IMR-90 (cell line): Measurements from ENCODE around the gene PIAS3. TPM values are rescaled to one million over a fixed set of nuclear protein-coding genes. Genes with fewer than 3 reads are reported as not detected.

Experiments used
- ATAC-seq: fragments of 200-7000 bp; cut with Tn5 transposase; 2 replicates; pipeline ENCODE4 v1.9.1; 2020; ENCODE audit warnings: low read depth, mild to moderate bottlenecking, moderate library complexity
- Bru-seq: library from RNA; stranded (reverse); fragments of 400-500 nt; gene quantifications from one replicate; lab custom pipeline; 2021; lab: Mats Ljungman, UMichigan
- BruChase-seq, 2 experiments: library from RNA; stranded (reverse); fragments of 400-500 nt; gene quantifications; one replicate each; lab custom pipeline; 2021; lab: Mats Ljungman, UMichigan
- BruUV-seq: library from RNA; stranded (reverse); fragments of 400-500 nt; replicated peaks from 2 replicates; lab custom pipeline; 2021; lab: Mats Ljungman, UMichigan
- CTCF ChIA-PET: fragments of 300-600 bp; formaldehyde crosslinking; extraction: SDS; loops from one replicate; lab custom pipeline; 2021; ENCODE audit warnings: antibody characterized with exemption; lab: Yijun Ruan, JAX
- POLR2A ChIA-PET: fragments of 300-600 bp; sonication (Branson Sonifier 250); formaldehyde crosslinking; loops from one replicate; lab custom pipeline; 2022; ENCODE audit warnings: antibody characterized with exemption; ENCODE audit not compliant: unreplicated experiment; lab: Charles Lee
- DNase-seq: peaks from one replicate; pipeline ENCODE4 v3.0.0; 2013
- H2AFZ ChIP-seq: replicated peaks from 2 replicates; pipeline ENCODE3; 2013; ENCODE audit warnings: low read length, mild to moderate bottlenecking; ENCODE audit not compliant: poor library complexity
- H2AK5ac ChIP-seq: 2 replicates; pipeline ENCODE4 v1.6.1; 2013; ENCODE audit warnings: low read depth, low read length, inconsistent platforms
- H2AK9ac ChIP-seq: replicated peaks from 2 replicates; pipeline ENCODE3; 2013; ENCODE audit warnings: mild to moderate bottlenecking, low read depth, low read length, moderate library complexity; ENCODE audit not compliant: poor library complexity
- H2BK120ac ChIP-seq: 2 replicates; pipeline ENCODE4 v1.6.1; 2013; ENCODE audit warnings: low read depth, low read length, inconsistent platforms
- H2BK15ac ChIP-seq: 3 replicates; pipeline ENCODE4 v1.6.1; 2013; ENCODE audit warnings: low read depth, low read length, inconsistent platforms
- H2BK20ac ChIP-seq: 2 replicates; pipeline ENCODE4 v1.6.1; 2013; ENCODE audit warnings: low read depth, mild to moderate bottlenecking, inconsistent platforms, low read length, moderate library complexity
- H2BK5ac ChIP-seq: 2 replicates; pipeline ENCODE4 v1.6.1; 2013; ENCODE audit warnings: mild to moderate bottlenecking, low read depth, low read length, inconsistent platforms; ENCODE audit not compliant: poor library complexity, severe bottlenecking
- H3K14ac ChIP-seq: replicated peaks from 2 replicates; pipeline ENCODE4 v1.6.1; 2013; ENCODE audit warnings: low read depth, low read length, inconsistent platforms
- H3K18ac ChIP-seq: 2 replicates; pipeline ENCODE4 v1.6.1; 2013; ENCODE audit warnings: low read depth, low read length, control low read depth
- H3K23ac ChIP-seq: 2 replicates; pipeline ENCODE4 v1.6.1; 2013; ENCODE audit warnings: low read depth, low read length, inconsistent platforms
- H3K27ac ChIP-seq: 2 replicates; pipeline ENCODE4 v1.5.1; 2013; ENCODE audit warnings: mild to moderate bottlenecking, control low read depth, low read length; ENCODE audit not compliant: insufficient read depth
- H3K27me3 ChIP-seq: 2 replicates; pipeline ENCODE4 v1.6.1; 2013; ENCODE audit warnings: low read length; ENCODE audit not compliant: control insufficient read depth, insufficient read depth
- H3K36me3 ChIP-seq: 2 replicates; pipeline ENCODE4 v1.6.1; 2013; ENCODE audit warnings: low read length, mixed read lengths; ENCODE audit not compliant: control insufficient read depth, insufficient read depth
- H3K4ac ChIP-seq: 2 replicates; pipeline ENCODE4 v1.6.1; 2013; ENCODE audit warnings: low read depth, low read length, inconsistent platforms
- H3K4me1 ChIP-seq: 2 replicates; pipeline ENCODE4 v1.6.1; 2013; ENCODE audit warnings: low read length, mixed read lengths; ENCODE audit not compliant: control insufficient read depth, insufficient read depth
- H3K4me2 ChIP-seq: 2 replicates; pipeline ENCODE4 v1.6.1; 2013; ENCODE audit warnings: low read depth, mild to moderate bottlenecking, control low read depth, low read length, moderate library complexity
- H3K4me3 ChIP-seq: 2 replicates; pipeline ENCODE4 v1.5.1; 2013; ENCODE audit warnings: low read depth, mild to moderate bottlenecking, control low read depth, low read length, moderate library complexity; ENCODE audit not compliant: insufficient read depth
- H3K56ac ChIP-seq: 2 replicates; pipeline ENCODE4 v1.6.1; 2013; ENCODE audit warnings: low read length, inconsistent platforms; ENCODE audit not compliant: insufficient read depth; ENCODE audit errors: extremely low read depth
- H3K79me1 ChIP-seq, 2 experiments: 2 replicates each; pipeline ENCODE4 v1.6.1; 2013; ENCODE audit warnings: low read length in 2 of 2, inconsistent platforms in 1 of 2, low read depth in 1 of 2
- H3K9ac ChIP-seq: 2 replicates; pipeline ENCODE4 v1.6.1; 2013; ENCODE audit warnings: low read depth, low read length, control low read depth
- H3K9me1 ChIP-seq: 2 replicates; pipeline ENCODE4 v1.6.1; 2013; ENCODE audit warnings: low read length, inconsistent platforms; ENCODE audit not compliant: insufficient read depth
- H3K9me3 ChIP-seq: 2 replicates; pipeline ENCODE4 v1.6.1; 2013; ENCODE audit warnings: low read length; ENCODE audit not compliant: control insufficient read depth, insufficient read depth
- H4K20me1 ChIP-seq: 2 replicates; pipeline ENCODE4 v1.6.1; 2013; ENCODE audit warnings: low read length, inconsistent platforms; ENCODE audit not compliant: insufficient read depth
- H4K5ac ChIP-seq: 2 replicates; pipeline ENCODE4 v1.6.1; 2013; ENCODE audit warnings: mild to moderate bottlenecking, low read depth, low read length, control low read depth
- H4K8ac ChIP-seq, 2 experiments: 2 replicates each; pipeline ENCODE4 v1.6.1; 2013; ENCODE audit warnings: low read depth in 2 of 2, low read length in 2 of 2, control low read depth in 1 of 2, inconsistent platforms in 1 of 2
- H4K91ac ChIP-seq: 2 replicates; pipeline ENCODE4 v1.6.1; 2013; ENCODE audit warnings: low read depth, low read length, inconsistent platforms; ENCODE audit not compliant: insufficient read depth
- CEBPB ChIP-seq: IDR thresholded peaks from 2 replicates; pipeline ENCODE4 v1.6.1; 2012; ENCODE audit warnings: low read depth, low read length, improper control_type of control experiment
- MAZ ChIP-seq: IDR thresholded peaks from 2 replicates; pipeline ENCODE4 v1.6.1; 2012; ENCODE audit warnings: low read depth, mild to moderate bottlenecking, low read length, improper control_type of control experiment, moderate library complexity, borderline replicate concordance
- MXI1 ChIP-seq: IDR thresholded peaks from 2 replicates; pipeline ENCODE4 v1.6.1; 2012; ENCODE audit warnings: low read depth, mild to moderate bottlenecking, low read length, moderate library complexity, borderline replicate concordance
- RFX5 ChIP-seq: IDR thresholded peaks from 2 replicates; pipeline ENCODE4 v1.8.0; 2012; ENCODE audit warnings: low read depth, mild to moderate bottlenecking, low read length, moderate library complexity
- WGBS, 2 experiments: methylation state at CpG; one replicate each; pipeline versions ENCODE4 v1.1.5 to v1.1.7; 2013; ENCODE audit warnings: missing lambda C conversion rate in 2 of 2; ENCODE audit not compliant: insufficient read length in 1 of 2; ENCODE audit errors: extremely low coverage in 2 of 2; 5-methylcytosine and 5-hydroxymethylcytosine counted together
- dilution Hi-C: fragments of 300-500 bp; cut with HindIII; formaldehyde crosslinking; loops from one replicate; pipeline ENCODE4 v1.14.3; 2018; ENCODE audit warnings: low sequenced_read_pairs; ENCODE audit not compliant: unreplicated experiment
- in situ Hi-C: fragments of 300-500 bp; cut with MboI; formaldehyde crosslinking; loops from 3 replicates; pipeline ENCODE4 v1.14.3; 2019; ENCODE audit warnings: low sequenced_read_pairs, inconsistent platforms, mixed read lengths
- intact Hi-C: fragments of 100-400 bp; cut with micrococcal nuclease; formaldehyde crosslinking; loops from 2 replicates; pipeline ENCODE4 v1.10.0; 2022
- long read RNA-seq: library from polyadenylated mRNA; unstranded; transcript quantifications from one replicate; pipeline ENCODE4 v2.0.0, GENCODE V29; 2021; ENCODE audit not compliant: unreplicated experiment
- polyA plus RNA-seq, 3 experiments: library from polyadenylated mRNA; depleted of rRNA; stranded (reverse); fragments of >200 nt; gene quantifications; 2 replicates each; pipeline ENCODE4 v1.2.3, GENCODE V29; 2012; ENCODE audit warnings: low replicate concordance in 1 of 3
- total RNA-seq: library from RNA; depleted of rRNA; stranded (reverse); fragments of >200 nt; gene quantifications from 2 replicates; pipeline ENCODE4 v1.2.3, GENCODE V29; 2012; rRNA removed
- TF ChIP-seq, protein P1 (sequence below): fragments of 150-350 bp; IDR thresholded peaks from 2 replicates; pipeline ENCODE4 v1.6.1; 2016; ENCODE audit warnings: low read depth, mild to moderate bottlenecking, low read length, moderate library complexity, borderline replicate concordance

Gene PIAS3
- 10.8 and 11.1 TPM in 2 replicates for total RNA-seq
- polyA plus RNA-seq (2012; rRNA removed), result 52.9 and 53.7 TPM in 2 replicates
- polyA plus RNA-seq (2012; cell fraction: cytosol; rRNA removed), result 29.7 and 45.1 TPM in 2 replicates
- 173 and 179 TPM in 2 replicates for polyA plus RNA-seq (2012; cell fraction: nucleus; rRNA removed; ENCODE audit: low replicate concordance)
- Bru-seq, nascent RNA, result percentile 76 among the genes with signal in this experiment
- percentile 88 among the genes with signal in this experiment for BruChase-seq, experiment 1, labeled RNA remaining after a 6-hour chase
- percentile 89 among the genes with signal in this experiment for BruChase-seq, experiment 2, labeled RNA remaining after a 2-hour chase
- long read RNA-seq, transcript PIAS3-207 (7 exons, 2,679 nt), result major isoform, 7 of 58 reads
- long read RNA-seq, transcript PIAS3-203 (14 exons, 2,901 nt), result minor isoform, 5 of 58 reads
- long read RNA-seq, partial matches to known transcripts, result 30 of 58 reads
- long read RNA-seq, other reads (novel, unspliced or antisense), result 16 of 58 reads

DNA sequence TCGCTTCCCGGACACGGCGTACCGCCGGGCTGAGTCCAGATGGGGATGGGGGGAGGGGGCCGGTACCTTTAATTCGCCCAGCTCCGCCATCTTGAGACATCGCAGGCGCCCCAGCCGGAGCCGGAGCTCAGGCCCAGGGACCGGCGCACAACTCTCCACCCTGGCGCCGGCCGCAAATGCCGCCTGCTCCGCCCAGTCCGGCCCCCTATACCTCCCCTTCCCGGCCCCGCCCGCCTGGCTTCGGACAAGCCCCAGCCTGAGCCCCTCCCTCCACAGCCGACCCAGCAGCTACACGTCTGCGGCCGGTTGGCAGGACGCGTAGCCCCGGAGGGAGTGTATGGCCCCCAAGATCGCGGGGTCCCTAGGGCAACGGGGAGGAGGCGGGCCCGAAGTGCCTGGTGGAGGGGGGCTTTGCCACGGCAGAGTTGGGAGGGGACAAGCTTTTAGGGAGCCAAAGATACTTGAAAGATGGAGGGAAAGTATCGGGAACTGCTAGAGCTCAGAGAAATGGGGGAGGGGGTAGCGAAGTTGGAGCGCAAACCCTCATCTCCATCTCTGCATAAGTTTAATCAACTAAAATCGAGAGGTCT, at the start of gene PIAS3:
TSS of gene PIAS3 (minus strand) at position 181 of the 590 bp plus-strand sequence. CDS start at position 90, 91 bp downstream.
- BruUV-seq, result no TSS peak
- ATAC-seq, result peak; percentile 94
- peaks cover 16% of the 10 kb centered on the region for H3K9me1 ChIP-seq
- H2BK120ac ChIP-seq, result peak within 1 kb of the TSS; percentile 92
- H2BK15ac ChIP-seq, result peak within 1 kb of the TSS; percentile 89; the same call in 1 of the 3 replicates
- peaks cover 19 to 50% of the 10 kb centered on the region in 2 experiments for H3K79me1 ChIP-seq
- H2BK20ac ChIP-seq, result no peak within 1 kb of the TSS
- peak within 1 kb of the TSS; percentile 88 for H3K56ac ChIP-seq
- ChIA-PET CTCF (interaction anchor here (0.6 to 2.3 kb wide), 10 partner anchors 9 to 148 kb away, joined by 3 to 13 read pairs (median 5); partner anchors contain the start of genes LIX1L and NUDT17), POLR2A (interaction anchor here (0.6 to 1.7 kb wide), 5 partner anchors 10 to 99 kb away, joined by 3 to 14 read pairs (median 5); partner anchors contain the start of gene LIX1L)
- WGBS, 2 experiments, result 12% methylated on average over 6 of the region's 42 CpGs; no CpG with 5 or more reads in 1 of the 2 experiments
- H4K20me1 ChIP-seq, result peaks cover 16% of the 10 kb centered on the region; the same call in 1 of the 2 replicates
- in situ Hi-C loops (no loop called here), intact Hi-C loops (loop anchor here (1.0 to 5.0 kb wide), 2 partner anchors 33 to 98 kb away; partner anchors contain the start of gene LIX1L), dilution Hi-C loops (no loop called here)
- peak within 1 kb of the TSS; percentile 95 for H3K4ac ChIP-seq
- H3K4me2 ChIP-seq, result peak within 1 kb of the TSS; percentile 69
- peak within 1 kb of the TSS; percentile 96 for H3K23ac ChIP-seq
- H3K4me3 ChIP-seq, result peak within 1 kb of the TSS; percentile 84
- peak within 1 kb of the TSS; percentile 100 for H2AFZ ChIP-seq
- H4K5ac ChIP-seq, result peak within 1 kb of the TSS; percentile 76
- peaks cover 3% of the 10 kb centered on the region for H3K4me1 ChIP-seq
- TF ChIP-seq CEBPB, result 0 out of 2 replicates have a peak, but pooled peaks have one; percentile 16
- TF ChIP-seq RFX5, result no peak
- peak; percentile 95 for TF ChIP-seq MAZ
- TF ChIP-seq MXI1, result peak; percentile 37; the same call in 1 of the 2 replicates
- TF ChIP-seq, protein P1, sequence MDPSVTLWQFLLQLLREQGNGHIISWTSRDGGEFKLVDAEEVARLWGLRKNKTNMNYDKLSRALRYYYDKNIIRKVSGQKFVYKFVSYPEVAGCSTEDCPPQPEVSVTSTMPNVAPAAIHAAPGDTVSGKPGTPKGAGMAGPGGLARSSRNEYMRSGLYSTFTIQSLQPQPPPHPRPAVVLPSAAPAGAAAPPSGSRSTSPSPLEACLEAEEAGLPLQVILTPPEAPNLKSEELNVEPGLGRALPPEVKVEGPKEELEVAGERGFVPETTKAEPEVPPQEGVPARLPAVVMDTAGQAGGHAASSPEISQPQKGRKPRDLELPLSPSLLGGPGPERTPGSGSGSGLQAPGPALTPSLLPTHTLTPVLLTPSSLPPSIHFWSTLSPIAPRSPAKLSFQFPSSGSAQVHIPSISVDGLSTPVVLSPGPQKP, result no peak
- H3K9me3 ChIP-seq, result no peaks in the 10 kb centered on the region
- peak within 1 kb of the TSS; percentile 93 for H3K9ac ChIP-seq
- H3K36me3 ChIP-seq, result peaks cover 25% of the 10 kb centered on the region
- H3K27ac ChIP-seq, result peak within 1 kb of the TSS; percentile 96
- peak within 1 kb of the TSS; percentile 97 for H2BK5ac ChIP-seq
- peak; percentile 93 for DNase-seq
- peak within 1 kb of the TSS; percentile 69 to 99 for H4K8ac ChIP-seq
- H2AK5ac ChIP-seq, result peak within 1 kb of the TSS; percentile 87
- H2AK9ac ChIP-seq, result peak within 1 kb of the TSS; percentile 98
- no peaks in the 10 kb centered on the region for H3K27me3 ChIP-seq
- peak within 1 kb of the TSS; percentile 86 for H3K18ac ChIP-seq
- H4K91ac ChIP-seq, result peak within 1 kb of the TSS; percentile 93
- peak within 1 kb of the TSS; percentile 96 for H3K14ac ChIP-seq
